GM23248 (cell line): ENCODE data around the gene DNAJB8.

Experiments
- EZH2 ChIP-seq: fragments of 200-600 bp; sonication (generic); IDR thresholded peaks from 2 replicates; pipeline ENCODE4 v1.6.1; 2018; ENCODE audit warnings: antibody characterized with exemption, mild to moderate bottlenecking; ENCODE audit not compliant: insufficient read depth, poor library complexity, severe bottlenecking
- EZH2phosphoT487 ChIP-seq: fragments of 200-600 bp; sonication (generic); IDR thresholded peaks from 2 replicates; pipeline ENCODE4 v1.6.1; 2018; ENCODE audit warnings: antibody characterized with exemption, moderate library complexity, mild to moderate bottlenecking, low read depth; ENCODE audit not compliant: insufficient read depth

DNA sequence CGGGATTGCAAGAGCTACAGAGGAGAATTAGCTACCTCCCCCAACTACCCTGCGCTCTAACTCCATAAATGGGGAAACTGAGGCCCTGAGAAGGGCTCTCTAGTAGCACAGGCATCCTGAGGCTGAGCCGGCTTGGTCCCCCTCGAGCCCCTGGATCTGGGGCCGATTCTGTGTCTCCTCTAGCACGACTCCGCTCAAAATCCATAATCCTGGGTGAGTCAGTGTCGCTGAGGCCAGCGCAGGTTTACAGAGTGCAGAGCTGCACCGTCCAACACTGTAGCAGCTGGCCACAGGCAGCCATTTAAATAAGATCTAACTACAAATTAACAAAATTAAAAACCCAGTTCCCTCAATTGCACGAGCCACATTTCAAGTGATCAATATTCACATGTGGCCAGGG is 15.5 kb upstream of the DNAJB8 start:
- TF ChIP-seq EZH2phosphoT487 = no peak
- no peak for TF ChIP-seq EZH2
